ENCODE results near the gene FHOD3. TPM values are rescaled to one million over a fixed set of nuclear protein-coding genes. Genes with fewer than 3 reads are reported as not detected.

FHOD3 gene
- total and polyA plus RNA-seq, 2 of the 8 experiments (the other 6 are each of a cell fraction or from before 2014, with no cell fraction given) = 9.7 to 10.5 TPM

- Histone ChIP-seq H3K23me2 (ENCODE audit: low read depth, low read length) (no peaks in the 10 kb centered on the region), H2BK15ac (ENCODE audit: low read length) (no peak overlapping the region), H4K91ac (replicated peaks; ENCODE audit: insufficient read length, low read length) (no peak overlapping the region), H2BK120ac (replicated peaks; ENCODE audit: low read depth, low read length) (no peak overlapping the region), H2BK12ac (ENCODE audit: low read depth, low read length) (no peak overlapping the region), H3K27ac (ENCODE audit: low read depth, low read length) (no peak overlapping the region), H3K4ac (replicated peaks; ENCODE audit: insufficient read length, low read depth, low read length) (no peak overlapping the region), H3K36me3 (ENCODE audit: control insufficient read depth in 2 of 4, insufficient read depth in 4 of 4, low read length in 3 of 4) (peaks cover 0 to 10% (median 5%) of the 10 kb centered on the region in 4 experiments; a peak in 5 of 8 replicates), H3K4me3 (ENCODE audit: extremely low read depth in 1 of 4, insufficient read depth in 2 of 4, low read depth in 3 of 4, low read length in 4 of 4) (no peak overlapping the region), H3K79me2 (ENCODE audit: control insufficient read depth in 1 of 2, insufficient read depth in 2 of 2, low read length in 2 of 2) (no peaks in the 10 kb centered on the region), H2AK5ac (ENCODE audit: low read depth, low read length) (no peak overlapping the region), H3K4me1 (replicated peaks in 1 of 4; ENCODE audit: control insufficient read depth in 3 of 4, insufficient read depth in 4 of 4, low read length in 3 of 4) (no peaks in the 10 kb centered on the region), H3K23ac (ENCODE audit: insufficient read length) (no peak overlapping the region), H2BK5ac (ENCODE audit: low read depth, low read length) (no peak overlapping the region), H4K5ac (ENCODE audit: insufficient read length, low read depth, low read length) (no peak overlapping the region), H4K20me1 (replicated peaks in 1 of 2; ENCODE audit: control insufficient read depth in 1 of 2, insufficient read depth in 2 of 2, low read length in 2 of 2) (no peaks in the 10 kb centered on the region), H3K4me2 (ENCODE audit: insufficient read depth in 1 of 2, low read depth in 2 of 2, low read length in 2 of 2) (no peak overlapping the region), H2AFZ (ENCODE audit: low read length) (no peak overlapping the region), H3K9ac (replicated peaks in 1 of 4; ENCODE audit: extremely low read depth in 1 of 4, low read depth in 3 of 4, low read length in 3 of 4) (no peak overlapping the region), H3K14ac (ENCODE audit: insufficient read length) (no peak overlapping the region), H2BK20ac (ENCODE audit: low read length) (no peak overlapping the region), H3K56ac (replicated peaks; ENCODE audit: insufficient read length, low read depth, low read length) (no peak overlapping the region), H3K27me3 (replicated peaks in 1 of 4; ENCODE audit: control insufficient read depth in 3 of 4, extremely low read depth in 1 of 4, insufficient read depth in 3 of 4, low read length in 3 of 4) (no peaks in the 10 kb centered on the region), H3K18ac (ENCODE audit: extremely low read depth, low read length) (no peak overlapping the region), H3K9me3 (ENCODE audit: insufficient read depth in 2 of 2, low read depth in 1 of 2, low read length in 1 of 2) (no peaks in the 10 kb centered on the region), H3K79me1 (ENCODE audit: low read depth, low read length) (no peaks in the 10 kb centered on the region), H4K8ac (ENCODE audit: extremely low read depth, insufficient read depth, low read length) (no peak overlapping the region)
- no peak for FAIRE-seq
- DNase-seq (ENCODE audit: low read depth in 1 of 2, low spot score in 2 of 2) = no peak
- TF ChIP-seq CEBPB (IDR thresholded peaks at IDR 0.05; ENCODE audit: low read depth, low read length) (peak; percentile 73), NANOG (IDR thresholded peaks at IDR 0.05; ENCODE audit: insufficient read depth, low read depth, low read length, poor library complexity, severe bottlenecking) (no peak)
- POLR2A ChIA-PET (ENCODE audit: partially characterized antibody) = interaction anchor here (0.6 to 2.9 kb wide), 2 partner anchors 8 to 12 kb away, joined by 4 to 12 read pairs; no protein-coding TSS in a partner anchor
- WGBS, 2 experiments (ENCODE audit: extremely low coverage in 1 of 2, insufficient coverage in 1 of 2, insufficient read length in 1 of 2, insufficient replicate concordance in 2 of 2, low coverage in 1 of 2, low lambda C conversion rate in 2 of 2, missing lambda C conversion rate in 1 of 2) = 91% methylated on average over 4 of the region's 4 CpGs; no CpG with 5 or more reads in 1 of the 2 experiments
- CTCF ChIA-PET (ENCODE audit: partially characterized antibody) = no interaction called here
Observed at GRCh38 chr18:36786686-36787085, 489.2 kb downstream of the FHOD3 start.
